Measurements from ENCODE around the gene CYP4B1. TPM values are rescaled to one million over a fixed set of nuclear protein-coding genes. Genes with fewer than 3 reads are reported as not detected.
A peak's percentile ranks its signal among the peaks of the same experiment; 100 is the strongest.

The CYP4B1 gene
- total and polyA plus RNA-seq, 8 donors: 0.25 to 5.8 (median 1.4) TPM; not detected in 1

- TF ChIP-seq, protein P1, sequence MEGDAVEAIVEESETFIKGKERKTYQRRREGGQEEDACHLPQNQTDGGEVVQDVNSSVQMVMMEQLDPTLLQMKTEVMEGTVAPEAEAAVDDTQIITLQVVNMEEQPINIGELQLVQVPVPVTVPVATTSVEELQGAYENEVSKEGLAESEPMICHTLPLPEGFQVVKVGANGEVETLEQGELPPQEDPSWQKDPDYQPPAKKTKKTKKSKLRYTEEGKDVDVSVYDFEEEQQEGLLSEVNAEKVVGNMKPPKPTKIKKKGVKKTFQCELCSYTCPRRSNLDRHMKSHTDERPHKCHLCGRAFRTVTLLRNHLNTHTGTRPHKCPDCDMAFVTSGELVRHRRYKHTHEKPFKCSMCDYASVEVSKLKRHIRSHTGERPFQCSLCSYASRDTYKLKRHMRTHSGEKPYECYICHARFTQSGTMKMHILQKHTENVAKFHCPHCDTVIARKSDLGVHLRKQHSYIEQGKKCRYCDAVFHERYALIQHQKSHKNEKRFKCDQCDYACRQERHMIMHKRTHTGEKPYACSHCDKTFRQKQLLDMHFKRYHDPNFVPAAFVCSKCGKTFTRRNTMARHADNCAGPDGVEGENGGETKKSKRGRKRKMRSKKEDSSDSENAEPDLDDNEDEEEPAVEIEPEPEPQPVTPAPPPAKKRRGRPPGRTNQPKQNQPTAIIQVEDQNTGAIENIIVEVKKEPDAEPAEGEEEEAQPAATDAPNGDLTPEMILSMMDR (IDR thresholded peaks at IDR 0.05): no peak
- ATAC-seq (peak in 3 of 4 donors; percentile 58 to 72 (median 67)), DNase-seq (peak in 1 of 6 donors; percentile 21), FAIRE-seq (no peak)
- intact Hi-C loops (cut with DNase I): no loop called here
- WGBS, 2 donors: 45 to 53% methylated on average over 4 of the region's 4 CpGs
- Histone ChIP-seq H3K36me3 (no peaks in the 10 kb centered on the region), H3K27ac (peak overlapping the region in 3 of 4 donors; percentile 52 to 71 (median 58)), H3K4me3 (no peak overlapping the region), H3K27me3 (no peaks in the 10 kb centered on the region), H3K9me3 (no peaks in the 10 kb centered on the region), H3K4me1 (peaks cover 7 to 15% (median 10%) of the 10 kb centered on the region in 3 donors)
Observed at GRCh38 chr1:46755121-46755520, 43.7 kb upstream of the CYP4B1 start.

- FAIRE-seq: no peak
- H3K4me1 ChIP-seq: peaks cover 7 to 15% (median 10%) of the 10 kb centered on the region in 3 donors
- intact Hi-C loops (cut with DNase I): no loop called here
Observed at GRCh38 chr1:46757247-46757955, 41.4 kb upstream of the CYP4B1 start.

GRCh38 chr1:46757956-46758528 lies 40.8 kb upstream of the CYP4B1 start:
- ATAC-seq (no peak), DNase-seq (no peak), FAIRE-seq (no peak)
- TF ChIP-seq, protein P1 (IDR thresholded peaks at IDR 0.05): no peak
- Histone ChIP-seq H3K36me3 (no peaks in the 10 kb centered on the region), H3K4me1 (peaks cover 7 to 15% (median 10%) of the 10 kb centered on the region in 3 donors), H3K27me3 (no peaks in the 10 kb centered on the region), H3K9me3 (no peaks in the 10 kb centered on the region), H3K27ac (peak overlapping the region; percentile 35 to 74 (median 54)), H3K4me3 (no peak overlapping the region)
- intact Hi-C loops (cut with DNase I): no loop called here

More at GRCh38 chr1:46757247-46757955, 41.4 kb upstream of the CYP4B1 start:
- ATAC-seq (peak; percentile 78 to 89 (median 86)), DNase-seq (peak in 5 of 6 donors; percentile 38 to 67 (median 55))
- 28% methylated on average over 6 of the region's 6 CpGs for WGBS, 2 donors
- TF ChIP-seq, protein P1 (IDR thresholded peaks at IDR 0.05): no peak
- Histone ChIP-seq H3K36me3 (no peaks in the 10 kb centered on the region), H3K9me3 (no peaks in the 10 kb centered on the region), H3K4me3 (no peak overlapping the region), H3K27ac (peak overlapping the region; percentile 35 to 74 (median 54)), H3K27me3 (no peaks in the 10 kb centered on the region)

DNA sequence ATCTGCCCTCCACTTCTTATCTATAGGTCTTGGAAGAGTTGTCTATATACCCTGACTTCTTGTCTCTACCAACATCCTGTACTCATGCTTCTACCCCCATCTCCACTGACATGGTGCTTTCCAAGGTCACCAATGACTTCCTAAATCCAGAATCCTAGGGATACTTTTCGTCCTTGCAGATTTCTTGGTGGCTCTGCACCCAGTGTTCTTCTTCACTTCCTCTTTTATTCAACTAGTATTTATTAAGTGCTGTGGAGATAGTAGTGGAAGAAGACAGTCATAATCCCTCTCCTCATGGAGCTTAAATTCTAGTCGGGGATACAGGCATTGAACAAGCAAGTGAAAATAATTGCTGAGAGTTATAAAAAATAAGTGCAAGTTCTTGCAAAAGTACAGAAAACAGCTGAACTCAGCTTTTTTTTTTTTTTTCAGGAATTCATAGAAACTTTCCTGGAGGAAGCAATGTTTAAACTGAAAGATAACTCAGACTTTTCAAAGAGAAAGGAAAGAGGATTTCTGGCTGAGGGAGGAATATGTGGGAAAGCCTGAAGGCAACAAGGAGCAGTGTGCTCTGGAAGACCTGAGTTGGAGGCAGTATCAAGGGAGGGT lies 38.2 kb upstream of the CYP4B1 start:
- no peak overlapping the region for H3K4me3 ChIP-seq
- FAIRE-seq (no peak), DNase-seq (no peak), ATAC-seq (no peak)
- 78 to 80% methylated on average over 2 of the region's 2 CpGs for WGBS, 2 donors
- no peaks in the 10 kb centered on the region for H3K9me3 ChIP-seq
- no peaks in the 10 kb centered on the region for H3K27me3 ChIP-seq
- TF ChIP-seq, protein P1 (IDR thresholded peaks at IDR 0.05): no peak
- H3K27ac ChIP-seq: no peak overlapping the region
- H3K36me3 ChIP-seq: no peaks in the 10 kb centered on the region
- peaks cover 7 to 15% (median 10%) of the 10 kb centered on the region in 3 donors for H3K4me1 ChIP-seq
- intact Hi-C loops (cut with DNase I): no loop called here

Measured in pancreas (tissue), 10 donors.